Brain microvascular endothelial cell (primary cell): ENCODE data around the gene MEAK7.

ENCODE experiments used
- DNase-seq: peaks from one replicate; pipeline ENCODE4 v3.0.0-alpha.2; 2020
- H3K27ac ChIP-seq: fragments of 250-450 bp; sonication (Bioruptor Pico); 2 replicates; pipeline ENCODE4 v1.5.1; 2020; ENCODE audit warnings: mild to moderate bottlenecking, moderate library complexity
- H3K27me3 ChIP-seq: fragments of 250-450 bp; sonication (Bioruptor Pico); replicated peaks from 2 replicates; pipeline ENCODE4 v1.5.1; 2020; ENCODE audit warnings: mild to moderate bottlenecking
- H3K36me3 ChIP-seq: fragments of 250-450 bp; sonication (Bioruptor Pico); replicated peaks from 2 replicates; pipeline ENCODE4 v1.5.1; 2020; ENCODE audit warnings: mild to moderate bottlenecking
- H3K4me3 ChIP-seq: 2 replicates; pipeline ENCODE4 v1.5.1; 2011; ENCODE audit warnings: low read depth, mild to moderate bottlenecking, control low read depth, low read length, moderate library complexity
- in situ Hi-C: cut with HindIII; loops from 2 replicates; pipeline ENCODE4 v1.10.0; 2017; ENCODE audit warnings: low sequenced_read_pairs, low pct_ligation_motif_present
- TF ChIP-seq, protein P1 (sequence below): IDR thresholded peaks from 2 replicates; pipeline ENCODE4 v1.5.1; 2011; ENCODE audit warnings: low read depth, mild to moderate bottlenecking, moderate library complexity, low read length, control low read depth, inconsistent platforms; ENCODE audit errors: missing control alignments

Gene MEAK7

DNA sequence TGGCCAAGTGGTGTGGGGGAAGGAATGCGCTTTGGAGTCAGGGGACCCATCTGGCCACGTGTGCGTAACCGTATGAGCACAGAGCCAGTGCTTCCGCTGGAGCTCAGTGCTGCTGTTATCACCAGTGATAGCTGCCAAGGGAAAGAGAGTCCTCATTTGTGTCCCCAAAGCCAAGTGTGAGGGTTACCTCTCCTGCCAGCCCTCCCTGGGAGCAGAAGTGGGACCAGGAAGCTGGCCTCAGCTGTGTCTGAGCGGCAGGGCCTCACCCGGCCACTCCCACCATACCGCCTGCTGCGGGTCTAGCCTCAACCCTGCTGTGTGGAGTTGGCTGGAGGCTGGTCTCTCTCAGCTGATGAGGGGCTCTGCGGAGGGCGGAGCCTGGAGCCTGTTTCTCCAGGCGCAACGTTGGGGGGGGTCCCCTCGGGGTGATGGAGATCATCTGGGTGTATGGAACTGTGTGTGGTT lies 44.5 kb downstream of the MEAK7 start:
- H3K36me3 ChIP-seq, result peaks cover 2% of the 10 kb centered on the region

DNA sequence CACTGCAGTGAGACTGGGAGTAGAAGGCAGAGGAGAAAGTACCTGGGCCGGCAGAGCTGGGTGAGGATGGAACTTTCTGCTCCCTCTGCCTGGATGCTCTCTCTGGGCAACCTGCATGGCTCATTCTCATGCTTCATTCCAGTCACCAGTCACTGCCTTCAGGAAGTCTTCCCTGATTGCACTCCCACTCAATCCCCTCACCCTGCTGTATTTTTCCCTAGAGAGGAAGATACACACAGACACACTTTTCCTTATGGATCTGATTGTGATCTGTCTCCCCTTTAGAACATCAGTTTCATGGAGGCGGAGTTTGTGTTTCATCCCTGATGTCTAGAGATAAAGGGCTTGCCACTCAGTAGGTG lies 44.9 kb downstream of the MEAK7 start:
- H3K4me3 ChIP-seq, result no peak overlapping the region
- in situ Hi-C loops, result no loop called here
- TF ChIP-seq, protein P1, sequence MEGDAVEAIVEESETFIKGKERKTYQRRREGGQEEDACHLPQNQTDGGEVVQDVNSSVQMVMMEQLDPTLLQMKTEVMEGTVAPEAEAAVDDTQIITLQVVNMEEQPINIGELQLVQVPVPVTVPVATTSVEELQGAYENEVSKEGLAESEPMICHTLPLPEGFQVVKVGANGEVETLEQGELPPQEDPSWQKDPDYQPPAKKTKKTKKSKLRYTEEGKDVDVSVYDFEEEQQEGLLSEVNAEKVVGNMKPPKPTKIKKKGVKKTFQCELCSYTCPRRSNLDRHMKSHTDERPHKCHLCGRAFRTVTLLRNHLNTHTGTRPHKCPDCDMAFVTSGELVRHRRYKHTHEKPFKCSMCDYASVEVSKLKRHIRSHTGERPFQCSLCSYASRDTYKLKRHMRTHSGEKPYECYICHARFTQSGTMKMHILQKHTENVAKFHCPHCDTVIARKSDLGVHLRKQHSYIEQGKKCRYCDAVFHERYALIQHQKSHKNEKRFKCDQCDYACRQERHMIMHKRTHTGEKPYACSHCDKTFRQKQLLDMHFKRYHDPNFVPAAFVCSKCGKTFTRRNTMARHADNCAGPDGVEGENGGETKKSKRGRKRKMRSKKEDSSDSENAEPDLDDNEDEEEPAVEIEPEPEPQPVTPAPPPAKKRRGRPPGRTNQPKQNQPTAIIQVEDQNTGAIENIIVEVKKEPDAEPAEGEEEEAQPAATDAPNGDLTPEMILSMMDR, result no peak
- no peak for DNase-seq
- H3K27ac ChIP-seq, result no peak overlapping the region
- peaks cover 2% of the 10 kb centered on the region for H3K36me3 ChIP-seq
- H3K27me3 ChIP-seq, result no peaks in the 10 kb centered on the region

More for the DNA sequence above, 44.5 kb downstream of the MEAK7 start:
- TF ChIP-seq, protein P1, result no peak
- in situ Hi-C loops, result no loop called here
- no peaks in the 10 kb centered on the region for H3K27me3 ChIP-seq
- no peak overlapping the region for H3K27ac ChIP-seq
- H3K4me3 ChIP-seq, result no peak overlapping the region
- DNase-seq, result no peak

- no peak for DNase-seq
- in situ Hi-C loops, result no loop called here
- Histone ChIP-seq H3K36me3 (peaks cover 2% of the 10 kb centered on the region), H3K4me3 (no peak overlapping the region), H3K27ac (no peak overlapping the region), H3K27me3 (no peaks in the 10 kb centered on the region)
- TF ChIP-seq, protein P1, result no peak
Observed at GRCh38 chr16:84458606-84459532, 45.6 kb downstream of the MEAK7 start.

GRCh38 chr16:84455031-84455430 lies 49.4 kb downstream of the MEAK7 start:
- Histone ChIP-seq H3K27me3 (no peaks in the 10 kb centered on the region), H3K27ac (no peak overlapping the region), H3K4me3 (no peak overlapping the region), H3K36me3 (no peaks in the 10 kb centered on the region)
- no peak for DNase-seq
- in situ Hi-C loops, result no loop called here
- TF ChIP-seq, protein P1, result no peak
